ENCODE measurements around the gene ARL3.

DNA sequence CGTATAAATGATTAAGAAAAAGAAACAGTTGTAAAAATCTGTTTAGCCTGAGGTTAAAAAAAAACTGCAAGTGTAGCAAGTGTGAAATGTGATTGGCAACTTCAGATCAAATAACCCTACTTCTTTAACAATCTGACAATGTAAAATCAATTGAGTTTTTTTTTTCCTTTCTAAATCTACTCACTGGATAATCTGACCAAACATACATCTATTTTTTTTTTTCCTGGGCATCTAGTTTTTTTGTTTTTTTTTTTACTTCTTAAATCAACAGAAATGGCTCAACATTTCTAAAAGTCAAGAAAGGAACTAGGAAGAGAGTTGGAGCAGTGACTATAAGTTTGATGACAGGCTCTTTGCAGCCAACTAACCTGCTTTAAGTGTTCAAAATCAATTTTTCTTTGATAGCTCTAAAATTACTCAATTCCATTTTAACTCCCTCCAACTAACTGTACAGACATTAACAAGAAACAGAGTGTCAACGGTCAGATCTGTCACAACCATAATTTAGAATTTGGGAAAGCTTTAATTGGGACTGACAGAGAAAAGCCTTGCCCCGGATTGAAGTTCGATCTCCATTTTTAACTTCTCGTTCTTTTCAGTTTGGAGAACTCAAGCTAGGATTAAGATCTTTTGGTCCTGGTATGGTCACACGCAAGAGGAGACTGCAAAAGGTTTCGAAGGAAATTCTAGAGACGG, 1.2 kb downstream of the ARL3 start:
- TF ChIP-seq POU6F1 (CRISPR knock-in tag; IDR thresholded peaks at IDR 0.05; ENCODE audit: borderline replicate concordance, low read depth) (no peak), CSDC2 (CRISPR knock-in tag; IDR thresholded peaks at IDR 0.05) (no peak), CREB5 (CRISPR knock-in tag; IDR thresholded peaks at IDR 0.05; ENCODE audit: low read depth) (no peak), ZNF565 (CRISPR knock-in tag; conservative IDR thresholded peaks at IDR 0.05; ENCODE audit: low read depth) (no peak), CSRNP3 (CRISPR knock-in tag; IDR thresholded peaks at IDR 0.05) (no peak), OSR1 (CRISPR knock-in tag; IDR thresholded peaks at IDR 0.05) (no peak)
- TF ChIP-seq, protein P1, sequence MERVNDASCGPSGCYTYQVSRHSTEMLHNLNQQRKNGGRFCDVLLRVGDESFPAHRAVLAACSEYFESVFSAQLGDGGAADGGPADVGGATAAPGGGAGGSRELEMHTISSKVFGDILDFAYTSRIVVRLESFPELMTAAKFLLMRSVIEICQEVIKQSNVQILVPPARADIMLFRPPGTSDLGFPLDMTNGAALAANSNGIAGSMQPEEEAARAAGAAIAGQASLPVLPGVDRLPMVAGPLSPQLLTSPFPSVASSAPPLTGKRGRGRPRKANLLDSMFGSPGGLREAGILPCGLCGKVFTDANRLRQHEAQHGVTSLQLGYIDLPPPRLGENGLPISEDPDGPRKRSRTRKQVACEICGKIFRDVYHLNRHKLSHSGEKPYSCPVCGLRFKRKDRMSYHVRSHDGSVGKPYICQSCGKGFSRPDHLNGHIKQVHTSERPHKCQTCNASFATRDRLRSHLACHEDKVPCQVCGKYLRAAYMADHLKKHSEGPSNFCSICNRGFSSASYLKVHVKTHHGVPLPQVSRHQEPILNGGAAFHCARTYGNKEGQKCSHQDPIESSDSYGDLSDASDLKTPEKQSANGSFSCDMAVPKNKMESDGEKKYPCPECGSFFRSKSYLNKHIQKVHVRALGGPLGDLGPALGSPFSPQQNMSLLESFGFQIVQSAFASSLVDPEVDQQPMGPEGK (CRISPR knock-in tag; IDR thresholded peaks at IDR 0.05; ENCODE audit: borderline replicate concordance): no peak

Data from SK-N-SH treated with all-trans-retinoic acid at 6 μM for 48 hours (cell line).